Measurements from ENCODE around the gene COL18A1. TPM values are rescaled to one million over a fixed set of nuclear protein-coding genes. Genes with fewer than 3 reads are reported as not detected.

The COL18A1 gene
- total and polyA plus RNA-seq, 11 donors = 31.7 to 109 (median 59.0) TPM

GRCh38 chr21:45401054-45401518, 3.9 kb upstream of the COL18A1 start:
- Histone ChIP-seq H3K9me3 (peaks cover 0 to 11% (median 0%) of the 10 kb centered on the region in 12 donors), H3K4me1 (peaks cover 0 to 21% (median 10%) of the 10 kb centered on the region in 12 donors), H3K27ac (no peak overlapping the region), H3K36me3 (no peaks in the 10 kb centered on the region), H3K4me3 (no peak overlapping the region), H3K27me3 (peaks cover 0 to 22% (median 0%) of the 10 kb centered on the region in 9 donors)
- DNase-seq (no peak), ATAC-seq (no peak)
- TF ChIP-seq CTCF (IDR thresholded peaks at IDR 0.05) (no peak), POLR2A (IDR thresholded peaks at IDR 0.05) (no peak)
- WGBS, 4 donors = 83 to 95% (median 90%) methylated on average over 7 of the region's 7 CpGs
- intact Hi-C loops (cut with DNase I) = loop anchor here in 3 of 10 donors (5.0 kb wide), 2 partner anchors 36 to 39 kb away; no protein-coding TSS in a partner anchor

GRCh38 chr21:45401916-45402900, 2.8 kb upstream of the COL18A1 start:
- no peak overlapping the region for H3K4me3 ChIP-seq
- intact Hi-C loops (cut with DNase I) = loop anchor here in 3 of 10 donors (5.0 kb wide), 2 partner anchors 35 to 40 kb away; no protein-coding TSS in a partner anchor
- no peak for TF ChIP-seq POLR2A (IDR thresholded peaks at IDR 0.05)
- H3K27ac ChIP-seq = no peak overlapping the region
- peaks cover 0 to 28% (median 0%) of the 10 kb centered on the region in 9 donors for H3K27me3 ChIP-seq
- H3K36me3 ChIP-seq = no peaks in the 10 kb centered on the region
- H3K4me1 ChIP-seq = peaks cover 0 to 32% (median 20%) of the 10 kb centered on the region in 12 donors
- peaks cover 0 to 11% (median 0%) of the 10 kb centered on the region in 12 donors for H3K9me3 ChIP-seq
- ATAC-seq = no peak
- peak in 3 of 5 donors; percentile 12 to 56 (median 30) for DNase-seq
- WGBS, 4 donors = 95 to 97% (median 96%) methylated on average over 17 of the region's 17 CpGs

GRCh38 chr21:45403133-45403824, 1.7 kb upstream of the COL18A1 start:
- peak in 3 of 5 donors; percentile 22 to 38 (median 23) for DNase-seq
- peak overlapping the region in 3 of 12 donors; percentile 38 to 77 (median 72) for H3K27ac ChIP-seq
- ATAC-seq = no peak
- H3K27me3 ChIP-seq = peaks cover 0 to 28% (median 0%) of the 10 kb centered on the region in 9 donors
- TF ChIP-seq CTCF (IDR thresholded peaks at IDR 0.05) (no peak), POLR2A (IDR thresholded peaks at IDR 0.05) (no peak)
- no peaks in the 10 kb centered on the region for H3K36me3 ChIP-seq
- intact Hi-C loops (cut with DNase I) = loop anchor here in 3 of 10 donors (5.0 kb wide), 2 partner anchors 34 to 41 kb away; no protein-coding TSS in a partner anchor
- WGBS, 4 donors = 88 to 94% (median 91%) methylated on average over 6 to 7 of the region's 7 CpGs
- no peak overlapping the region for H3K4me3 ChIP-seq
- H3K4me1 ChIP-seq = peaks cover 0 to 42% (median 27%) of the 10 kb centered on the region in 12 donors
- H3K9me3 ChIP-seq = peaks cover 0 to 11% (median 0%) of the 10 kb centered on the region in 12 donors
